ENCODE measurements around the gene MARCHF10. TPM values are rescaled to one million over a fixed set of nuclear protein-coding genes. Genes with fewer than 3 reads are reported as not detected.

Gene MARCHF10
- polyA plus RNA-seq, 1 donor from 2014 or later: 0.27 TPM

- H3K4me2 ChIP-seq (ENCODE audit: low read length): no peak overlapping the region
Measured at GRCh38 chr17:62725791-62726249, 82.3 kb downstream of the MARCHF10 start.

GRCh38 chr17:62724398-62725146, 83.5 kb downstream of the MARCHF10 start:
- H3K4me2 ChIP-seq (ENCODE audit: low read length): no peak overlapping the region
- no peak overlapping the region for H2AFZ ChIP-seq (ENCODE audit: low read depth, low read length)
- H3K4me3 ChIP-seq (ENCODE audit: low read length): no peak overlapping the region
- H3K27me3 ChIP-seq (ENCODE audit: insufficient read depth, low read depth, low read length): no peaks in the 10 kb centered on the region
- TF ChIP-seq REST (IDR thresholded peaks at IDR 0.05; ENCODE audit: borderline replicate concordance) (no peak), SMC3 (conservative IDR thresholded peaks at IDR 0.05; ENCODE audit: poor library complexity) (no peak), MXI1 (conservative IDR thresholded peaks at IDR 0.05; ENCODE audit: poor library complexity, severe bottlenecking) (no peak), EP300 (conservative IDR thresholded peaks at IDR 0.05; ENCODE audit: poor library complexity, severe bottlenecking) (no peak), EZH2 (IDR thresholded peaks at IDR 0.05; ENCODE audit: borderline replicate concordance, insufficient read depth, low read length, poor library complexity, severe bottlenecking) (no peak), POLR2AphosphoS5 (IDR thresholded peaks at IDR 0.05) (no peak)
- no peaks in the 10 kb centered on the region for H3F3A ChIP-seq (ENCODE audit: insufficient read depth, low read length, poor library complexity, severe bottlenecking)
- no peak overlapping the region for H3K9ac ChIP-seq (ENCODE audit: low read length)
- H3K79me2 ChIP-seq (replicated peaks; ENCODE audit: insufficient read depth, low read length): no peaks in the 10 kb centered on the region
- H3K36me3 ChIP-seq (ENCODE audit: insufficient read depth, low read length): no peaks in the 10 kb centered on the region
- no peak overlapping the region for H3K27ac ChIP-seq (ENCODE audit: low read length)
- no peaks in the 10 kb centered on the region for H3K9me3 ChIP-seq (ENCODE audit: low read length)
- H3K9me2 ChIP-seq (ENCODE audit: insufficient read depth, low read length): no peaks in the 10 kb centered on the region
- H4K20me1 ChIP-seq (ENCODE audit: insufficient read depth): no peaks in the 10 kb centered on the region

More at GRCh38 chr17:62725791-62726249, 82.3 kb downstream of the MARCHF10 start:
- Histone ChIP-seq H3K9ac (ENCODE audit: low read length) (no peak overlapping the region), H3K36me3 (ENCODE audit: insufficient read depth, low read length) (no peaks in the 10 kb centered on the region), H4K20me1 (ENCODE audit: insufficient read depth) (no peaks in the 10 kb centered on the region), H3K27me3 (ENCODE audit: insufficient read depth, low read depth, low read length) (no peaks in the 10 kb centered on the region), H2AFZ (ENCODE audit: low read depth, low read length) (no peak overlapping the region), H3K9me3 (ENCODE audit: low read length) (no peaks in the 10 kb centered on the region), H3K4me3 (ENCODE audit: low read length) (no peak overlapping the region), H3F3A (ENCODE audit: insufficient read depth, low read length, poor library complexity, severe bottlenecking) (no peaks in the 10 kb centered on the region), H3K9me2 (ENCODE audit: insufficient read depth, low read length) (no peaks in the 10 kb centered on the region), H3K79me2 (replicated peaks; ENCODE audit: insufficient read depth, low read length) (no peaks in the 10 kb centered on the region), H3K27ac (ENCODE audit: low read length) (no peak overlapping the region)
- no peak for TF ChIP-seq TAF1 (IDR thresholded peaks at IDR 0.05; ENCODE audit: low read depth)
- TF ChIP-seq EP300 (conservative IDR thresholded peaks at IDR 0.05; ENCODE audit: poor library complexity, severe bottlenecking): no peak
- no peak for TF ChIP-seq POLR2AphosphoS5 (IDR thresholded peaks at IDR 0.05)
- TF ChIP-seq CTCF (IDR thresholded peaks at IDR 0.05; ENCODE audit: poor library complexity, severe bottlenecking): no peak
- TF ChIP-seq REST (IDR thresholded peaks at IDR 0.05; ENCODE audit: borderline replicate concordance): no peak
- TF ChIP-seq RAD21 (conservative IDR thresholded peaks at IDR 0.05): no peak
- no peak for TF ChIP-seq MXI1 (conservative IDR thresholded peaks at IDR 0.05; ENCODE audit: poor library complexity, severe bottlenecking)
- no peak for TF ChIP-seq SMC3 (conservative IDR thresholded peaks at IDR 0.05; ENCODE audit: poor library complexity)
- TF ChIP-seq EZH2 (IDR thresholded peaks at IDR 0.05; ENCODE audit: borderline replicate concordance, insufficient read depth, low read length, poor library complexity, severe bottlenecking): no peak

Data from neural cell (in vitro differentiated cells).